Hepatocyte (in vitro differentiated cells): ENCODE measurements around the gene PUSL1. TPM values are rescaled to one million over a fixed set of nuclear protein-coding genes. Genes with fewer than 3 reads are reported as not detected.

Source experiments
- DNase-seq: peaks from one replicate; pipeline ENCODE4 v3.0.0-alpha.2; 2016; ENCODE audit warnings: low spot score
- H2AFZ ChIP-seq: fragments of 200-600 bp; sonication (generic); 2 replicates; pipeline ENCODE4 v1.6.0; 2016; ENCODE audit warnings: antibody characterized with exemption, mild to moderate bottlenecking
- H3K27ac ChIP-seq: fragments of 200-600 bp; sonication (generic); 2 replicates; pipeline ENCODE4 v1.5.1; 2016; ENCODE audit warnings: mild to moderate bottlenecking
- H3K27me3 ChIP-seq: fragments of 200-600 bp; sonication (generic); 2 replicates; pipeline ENCODE4 v1.6.1; 2016
- H3K36me3 ChIP-seq: fragments of 200-600 bp; sonication (generic); replicated peaks from 2 replicates; pipeline ENCODE4 v1.5.1; 2016; ENCODE audit warnings: low read depth; ENCODE audit not compliant: insufficient read depth
- H3K4me1 ChIP-seq: fragments of 200-600 bp; sonication (generic); 2 replicates; pipeline ENCODE4 v1.5.1; 2016; ENCODE audit warnings: mild to moderate bottlenecking, moderate library complexity; ENCODE audit not compliant: insufficient read depth
- H3K4me2 ChIP-seq: fragments of 200-600 bp; sonication (generic); 2 replicates; pipeline ENCODE4 v1.6.0; 2016
- H3K4me3 ChIP-seq: fragments of 200-600 bp; sonication (generic); 2 replicates; pipeline ENCODE4 v1.5.1; 2016; ENCODE audit warnings: mild to moderate bottlenecking
- H3K79me2 ChIP-seq: fragments of 200-600 bp; sonication (generic); 2 replicates; pipeline ENCODE4 v1.6.0; 2017; ENCODE audit warnings: mild to moderate bottlenecking
- H3K9me2 ChIP-seq: fragments of 200-600 bp; sonication (generic); replicated peaks from 2 replicates; pipeline ENCODE4 v1.6.0; 2017; ENCODE audit warnings: mild to moderate bottlenecking; ENCODE audit not compliant: insufficient read depth
- H3K9me3 ChIP-seq: fragments of 200-600 bp; sonication (generic); 2 replicates; pipeline ENCODE4 v1.5.1; 2016; ENCODE audit warnings: low read depth, mild to moderate bottlenecking
- H4K20me1 ChIP-seq: fragments of 200-600 bp; sonication (generic); 2 replicates; pipeline ENCODE4 v1.6.0; 2016; ENCODE audit warnings: mild to moderate bottlenecking; ENCODE audit not compliant: insufficient read depth, poor library complexity, severe bottlenecking
- EZH2 ChIP-seq: fragments of 200-600 bp; sonication (generic); IDR thresholded peaks from 2 replicates; pipeline ENCODE4 v1.6.1; 2016; ENCODE audit warnings: antibody characterized with exemption, mild to moderate bottlenecking, borderline replicate concordance
- EZH2phosphoT487 ChIP-seq: fragments of 200-600 bp; sonication (generic); IDR thresholded peaks from one replicate; pipeline ENCODE4 v1.6.1; 2018; ENCODE audit warnings: antibody characterized with exemption, mild to moderate bottlenecking, low read depth, moderate library complexity; ENCODE audit not compliant: unreplicated experiment, severe bottlenecking
- WGBS: methylation state at CpG from one replicate; pipeline ENCODE4 v1.1.6; 2016; ENCODE audit warnings: low lambda C conversion rate; ENCODE audit errors: missing lambda C conversion rate; 5-methylcytosine and 5-hydroxymethylcytosine counted together
- polyA plus RNA-seq: library from polyadenylated mRNA; unstranded; fragments of >200 nt; fragmentation: Nextera tagmentation; extraction: Ambion mirVana; gene quantifications from 2 replicates; pipeline ENCODE4 v1.2.1, GENCODE V29; 2016
- total RNA-seq: library from RNA; depleted of rRNA; stranded (reverse); fragments of >200 nt; gene quantifications from 2 replicates; pipeline ENCODE4 v1.2.3, GENCODE V29; 2014
- TF ChIP-seq, protein P1 (sequence below): fragments of 200-600 bp; sonication (generic); IDR thresholded peaks from 2 replicates; pipeline ENCODE4 v1.5.1; 2016; ENCODE audit warnings: antibody characterized with exemption, mild to moderate bottlenecking; ENCODE audit not compliant: poor library complexity

Gene PUSL1
- total and polyA plus RNA-seq, 2 experiments from 2014 or later: 27.7 to 37.2 TPM

DNA sequence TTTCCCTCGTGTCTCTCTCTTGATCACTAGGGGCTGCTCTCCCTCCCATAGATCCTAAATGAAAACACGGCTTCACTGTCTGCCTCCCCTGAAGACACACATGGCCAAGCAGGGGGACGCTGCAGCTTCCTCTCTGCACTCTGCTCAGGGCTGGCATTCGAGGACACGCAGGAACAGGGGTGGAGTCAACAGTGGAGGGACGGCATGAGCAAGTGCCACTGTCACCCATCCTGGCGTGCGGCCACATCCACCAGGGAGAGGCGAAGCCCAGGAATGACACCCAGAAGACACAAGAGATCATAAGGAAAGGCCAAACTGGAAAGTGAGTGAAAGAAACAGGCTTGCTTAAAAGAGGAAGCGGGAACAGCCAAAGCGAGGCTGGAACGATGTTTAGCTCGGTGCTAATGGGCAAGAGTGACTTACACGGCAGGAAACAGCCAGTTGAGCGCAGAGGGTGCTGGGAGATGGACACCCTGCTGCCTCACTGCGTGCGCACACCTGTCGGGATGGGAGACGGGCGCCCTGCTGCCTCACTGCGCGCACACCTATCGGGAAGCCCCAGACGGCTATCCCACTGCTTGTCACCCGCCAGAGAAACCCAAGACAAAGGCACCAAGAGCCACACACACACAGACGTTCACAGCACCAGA is 48.3 kb upstream of the PUSL1 start:
- H3K9me3 ChIP-seq: no peaks in the 10 kb centered on the region
- H3K27ac ChIP-seq: no peak overlapping the region
- TF ChIP-seq EZH2phosphoT487 (no peak), EZH2 (no peak)
- TF ChIP-seq, protein P1, sequence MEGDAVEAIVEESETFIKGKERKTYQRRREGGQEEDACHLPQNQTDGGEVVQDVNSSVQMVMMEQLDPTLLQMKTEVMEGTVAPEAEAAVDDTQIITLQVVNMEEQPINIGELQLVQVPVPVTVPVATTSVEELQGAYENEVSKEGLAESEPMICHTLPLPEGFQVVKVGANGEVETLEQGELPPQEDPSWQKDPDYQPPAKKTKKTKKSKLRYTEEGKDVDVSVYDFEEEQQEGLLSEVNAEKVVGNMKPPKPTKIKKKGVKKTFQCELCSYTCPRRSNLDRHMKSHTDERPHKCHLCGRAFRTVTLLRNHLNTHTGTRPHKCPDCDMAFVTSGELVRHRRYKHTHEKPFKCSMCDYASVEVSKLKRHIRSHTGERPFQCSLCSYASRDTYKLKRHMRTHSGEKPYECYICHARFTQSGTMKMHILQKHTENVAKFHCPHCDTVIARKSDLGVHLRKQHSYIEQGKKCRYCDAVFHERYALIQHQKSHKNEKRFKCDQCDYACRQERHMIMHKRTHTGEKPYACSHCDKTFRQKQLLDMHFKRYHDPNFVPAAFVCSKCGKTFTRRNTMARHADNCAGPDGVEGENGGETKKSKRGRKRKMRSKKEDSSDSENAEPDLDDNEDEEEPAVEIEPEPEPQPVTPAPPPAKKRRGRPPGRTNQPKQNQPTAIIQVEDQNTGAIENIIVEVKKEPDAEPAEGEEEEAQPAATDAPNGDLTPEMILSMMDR: no peak
- no peaks in the 10 kb centered on the region for H3K4me1 ChIP-seq
- no peak overlapping the region for H3K4me2 ChIP-seq
- H3K79me2 ChIP-seq: peaks cover 18% of the 10 kb centered on the region
- H2AFZ ChIP-seq: no peak overlapping the region
- H4K20me1 ChIP-seq: peaks cover 15% of the 10 kb centered on the region
- no peaks in the 10 kb centered on the region for H3K9me2 ChIP-seq
- H3K4me3 ChIP-seq: no peak overlapping the region
- H3K36me3 ChIP-seq: no peaks in the 10 kb centered on the region
- no peaks in the 10 kb centered on the region for H3K27me3 ChIP-seq
- WGBS: 95% methylated on average over 26 of the region's 26 CpGs
- DNase-seq: no peak

DNA sequence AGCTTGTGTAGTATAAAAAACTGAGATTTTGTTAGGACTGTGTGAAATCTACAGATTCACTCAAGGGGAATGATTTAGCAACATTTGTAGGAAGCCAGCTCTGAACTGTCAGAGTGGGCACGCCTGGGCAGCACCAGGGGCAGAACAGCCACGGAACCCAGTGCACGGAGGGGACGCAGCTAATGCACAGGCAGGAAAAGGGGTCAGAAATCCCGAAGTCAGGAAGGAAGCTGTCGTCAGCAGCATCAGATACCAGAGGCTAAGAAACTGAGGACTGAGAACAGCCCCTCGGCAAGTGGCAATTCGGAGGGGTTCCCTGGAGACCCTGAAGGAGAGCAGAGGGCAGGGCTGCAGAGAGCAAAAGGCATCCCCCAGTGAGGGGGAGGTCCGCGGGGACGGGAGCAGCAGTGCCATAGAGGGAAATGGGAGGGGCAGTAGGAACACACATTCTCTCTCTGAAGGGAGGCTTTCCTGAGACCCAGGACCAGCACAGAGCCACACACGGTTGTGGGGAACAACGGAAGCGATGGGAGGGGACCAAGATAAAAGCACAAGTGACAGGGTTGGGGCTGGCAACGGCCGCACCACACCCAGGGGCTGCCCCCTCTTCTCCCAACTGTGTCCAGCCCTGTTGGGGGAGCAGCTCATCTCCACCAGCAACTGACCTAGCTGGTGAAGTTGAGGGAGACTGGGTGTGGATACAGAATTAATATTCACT is 47.4 kb upstream of the PUSL1 start:
- no peak overlapping the region for H3K27ac ChIP-seq
- WGBS: 93% methylated on average over 16 of the region's 16 CpGs
- H3K9me2 ChIP-seq: no peaks in the 10 kb centered on the region
- H3K9me3 ChIP-seq: no peaks in the 10 kb centered on the region
- no peaks in the 10 kb centered on the region for H3K27me3 ChIP-seq
- H2AFZ ChIP-seq: no peak overlapping the region
- H3K4me3 ChIP-seq: no peak overlapping the region
- DNase-seq: no peak
- peaks cover 15% of the 10 kb centered on the region for H4K20me1 ChIP-seq
- TF ChIP-seq EZH2: no peak
- TF ChIP-seq EZH2phosphoT487: no peak
- TF ChIP-seq, protein P1: no peak
- no peak overlapping the region for H3K4me2 ChIP-seq
- H3K36me3 ChIP-seq: no peaks in the 10 kb centered on the region
- no peaks in the 10 kb centered on the region for H3K4me1 ChIP-seq
- peaks cover 21% of the 10 kb centered on the region for H3K79me2 ChIP-seq

DNA sequence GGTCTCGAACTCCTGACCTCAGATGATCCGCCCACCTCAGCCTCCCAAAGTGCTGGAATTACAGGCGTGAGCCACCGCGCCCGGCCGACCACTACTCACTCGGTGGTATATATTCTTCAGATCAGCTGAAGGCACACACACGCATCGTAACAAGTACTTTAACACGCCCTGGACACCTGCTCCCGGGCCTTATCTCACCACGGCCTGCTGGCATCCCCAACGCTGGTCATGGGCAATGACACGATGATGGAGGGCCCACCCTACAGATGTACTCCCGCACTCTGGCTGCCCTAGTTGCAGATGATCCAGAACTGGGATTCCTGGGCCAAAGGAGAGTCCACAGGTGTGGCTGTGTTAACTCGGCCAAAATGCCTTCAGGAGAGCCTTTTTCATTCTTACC is 46.3 kb upstream of the PUSL1 start:
- H3K9me3 ChIP-seq: no peaks in the 10 kb centered on the region
- H3K79me2 ChIP-seq: peaks cover 31% of the 10 kb centered on the region
- no peak for DNase-seq
- H3K9me2 ChIP-seq: no peaks in the 10 kb centered on the region
- H3K4me3 ChIP-seq: no peak overlapping the region
- no peaks in the 10 kb centered on the region for H3K36me3 ChIP-seq
- H3K27ac ChIP-seq: no peak overlapping the region
- no peaks in the 10 kb centered on the region for H3K27me3 ChIP-seq
- 98% methylated on average over 17 of the region's 17 CpGs for WGBS
- H4K20me1 ChIP-seq: peaks cover 22% of the 10 kb centered on the region
- H3K4me1 ChIP-seq: no peaks in the 10 kb centered on the region
- H2AFZ ChIP-seq: no peak overlapping the region
- TF ChIP-seq, protein P1: no peak
- TF ChIP-seq EZH2phosphoT487 (no peak), EZH2 (no peak)
- H3K4me2 ChIP-seq: no peak overlapping the region
